Upper lobe of right lung (tissue), 1 donor: ENCODE data around the gene ANO2. TPM values are rescaled to one million over a fixed set of nuclear protein-coding genes. Genes with fewer than 3 reads are reported as not detected.
"Not testable (repeated sequence)": the region's sequence is repeated elsewhere in the genome, so short reads cannot be mapped to it uniquely, and the experiment has no call there.

Source experiments
- ATAC-seq: fragments of 200-7000 bp; cut with Tn5 transposase; one replicate; pipeline ENCODE4 v1.9.1; 2020; ENCODE audit warnings: mild to moderate bottlenecking, moderate library complexity
- DNase-seq: peaks from one replicate; pipeline ENCODE4 v3.0.0-alpha.2; 2020
- H3K27ac ChIP-seq: fragments of 200-600 bp; one replicate; pipeline ENCODE4 v1.8.0; 2022
- H3K27me3 ChIP-seq: fragments of 200-600 bp; one replicate; pipeline ENCODE4 v1.8.0; 2022; ENCODE audit warnings: mild to moderate bottlenecking
- H3K36me3 ChIP-seq: fragments of 200-600 bp; one replicate; pipeline ENCODE4 v1.8.0; 2022
- H3K4me1 ChIP-seq: fragments of 200-600 bp; one replicate; pipeline ENCODE4 v1.8.0; 2022
- H3K4me3 ChIP-seq: fragments of 200-600 bp; one replicate; pipeline ENCODE4 v1.8.0; 2022; ENCODE audit warnings: mild to moderate bottlenecking
- H3K9me3 ChIP-seq: fragments of 200-600 bp; one replicate; pipeline ENCODE4 v1.8.0; 2022
- intact Hi-C: fragments of 100-400 bp; cut with DNase I; formaldehyde crosslinking; loops from one replicate; pipeline ENCODE4 v1.11.0; 2022
- total RNA-seq: library from RNA; stranded (reverse); fragmentation: NEBNext Ultra II Directional; extraction: Animal tissue kit (Norgen Biotek cat#: 25700); gene quantifications from one replicate; pipeline ENCODE4 v1.2.1, GENCODE V29; 2021
- TF ChIP-seq, protein P1 (sequence below): fragments of 200-600 bp; IDR thresholded peaks from one replicate; pipeline ENCODE4 v1.8.0; 2022; ENCODE audit warnings: antibody characterized with exemption
- donor health status: DM: no; HTN: yes; CAD: no; lungs with severe emphysema.

The ANO2 gene
- total RNA-seq, 1 donor from 2014 or later, result 36.8 TPM

DNA sequence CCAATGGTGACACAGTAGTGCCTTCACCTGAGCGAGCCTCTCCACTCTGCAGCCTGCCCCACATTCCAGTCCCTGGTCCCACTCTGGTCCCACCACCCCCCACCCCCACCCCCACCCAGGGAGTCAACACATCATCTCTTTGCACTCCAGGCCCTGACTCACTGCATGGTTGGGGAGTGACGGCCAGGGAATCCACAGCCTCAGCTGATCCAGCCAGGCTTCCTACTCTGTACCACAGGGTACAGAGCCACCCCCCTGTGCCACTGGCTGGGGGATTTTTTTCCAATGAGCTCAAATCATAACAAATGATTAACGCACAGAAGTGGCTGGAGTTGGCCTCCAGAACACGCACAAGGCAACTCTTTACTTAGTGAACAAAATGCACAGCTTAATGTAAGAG, 279.4 kb downstream of the ANO2 start:
- ATAC-seq (no peak), DNase-seq (no peak)
- Histone ChIP-seq H3K27ac (no peak overlapping the region), H3K9me3 (no peaks in the 10 kb centered on the region), H3K4me3 (no peak overlapping the region), H3K4me1 (no peaks in the 10 kb centered on the region), H3K36me3 (no peaks in the 10 kb centered on the region), H3K27me3 (no peaks in the 10 kb centered on the region)
- intact Hi-C loops, result no loop called here
- TF ChIP-seq, protein P1, sequence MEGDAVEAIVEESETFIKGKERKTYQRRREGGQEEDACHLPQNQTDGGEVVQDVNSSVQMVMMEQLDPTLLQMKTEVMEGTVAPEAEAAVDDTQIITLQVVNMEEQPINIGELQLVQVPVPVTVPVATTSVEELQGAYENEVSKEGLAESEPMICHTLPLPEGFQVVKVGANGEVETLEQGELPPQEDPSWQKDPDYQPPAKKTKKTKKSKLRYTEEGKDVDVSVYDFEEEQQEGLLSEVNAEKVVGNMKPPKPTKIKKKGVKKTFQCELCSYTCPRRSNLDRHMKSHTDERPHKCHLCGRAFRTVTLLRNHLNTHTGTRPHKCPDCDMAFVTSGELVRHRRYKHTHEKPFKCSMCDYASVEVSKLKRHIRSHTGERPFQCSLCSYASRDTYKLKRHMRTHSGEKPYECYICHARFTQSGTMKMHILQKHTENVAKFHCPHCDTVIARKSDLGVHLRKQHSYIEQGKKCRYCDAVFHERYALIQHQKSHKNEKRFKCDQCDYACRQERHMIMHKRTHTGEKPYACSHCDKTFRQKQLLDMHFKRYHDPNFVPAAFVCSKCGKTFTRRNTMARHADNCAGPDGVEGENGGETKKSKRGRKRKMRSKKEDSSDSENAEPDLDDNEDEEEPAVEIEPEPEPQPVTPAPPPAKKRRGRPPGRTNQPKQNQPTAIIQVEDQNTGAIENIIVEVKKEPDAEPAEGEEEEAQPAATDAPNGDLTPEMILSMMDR, result no peak

DNA sequence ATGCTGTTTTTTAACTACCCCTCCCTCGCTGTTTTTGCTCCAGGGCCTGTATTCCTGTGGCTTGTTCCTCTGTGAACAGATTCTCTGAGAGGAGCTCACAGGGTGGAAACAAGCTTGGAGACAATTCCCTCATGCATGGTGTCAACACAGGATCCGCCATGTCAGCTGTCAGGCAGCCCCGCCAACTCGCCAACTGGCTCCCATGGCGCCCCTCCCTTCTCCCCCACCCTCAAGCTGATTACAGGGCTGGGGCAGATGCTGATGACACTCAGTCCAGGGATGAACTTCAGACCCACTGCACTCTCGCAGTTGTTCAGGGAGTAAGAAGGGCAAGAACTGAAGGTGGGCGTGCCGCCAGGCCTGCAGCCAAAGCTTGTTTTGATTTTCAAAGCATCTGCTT, 283.2 kb downstream of the ANO2 start:
- intact Hi-C loops, result no loop called here
- no peaks in the 10 kb centered on the region for H3K4me1 ChIP-seq
- DNase-seq, result no peak
- no peak overlapping the region for H3K4me3 ChIP-seq
- H3K27me3 ChIP-seq, result no peaks in the 10 kb centered on the region
- H3K9me3 ChIP-seq, result no peaks in the 10 kb centered on the region
- no peak for ATAC-seq
- TF ChIP-seq, protein P1, result no peak
- H3K27ac ChIP-seq, result no peak overlapping the region
- no peaks in the 10 kb centered on the region for H3K36me3 ChIP-seq

DNA sequence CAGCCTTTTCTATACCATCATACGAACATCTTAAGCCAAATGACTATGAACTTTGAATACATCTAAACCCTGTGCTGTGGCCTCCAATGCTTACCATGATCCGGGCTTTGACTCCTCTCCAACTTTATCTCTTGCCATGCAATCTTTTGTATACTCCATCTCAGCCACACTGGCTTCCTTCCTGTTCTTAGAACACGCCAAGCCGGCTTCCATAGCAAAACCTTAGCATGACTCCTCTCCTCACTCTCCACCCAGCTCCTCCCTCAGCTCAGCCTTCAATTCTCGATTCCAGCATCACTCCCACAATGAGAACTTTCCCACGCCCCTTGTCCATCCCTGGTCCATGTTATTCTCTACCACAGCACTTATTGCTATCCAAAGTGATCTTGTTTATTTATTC, 284.8 kb downstream of the ANO2 start:
- Histone ChIP-seq H3K4me3 (no peak overlapping the region), H3K9me3 (no peaks in the 10 kb centered on the region), H3K27me3 (no peaks in the 10 kb centered on the region), H3K4me1 (no peaks in the 10 kb centered on the region), H3K36me3 (no peaks in the 10 kb centered on the region), H3K27ac (no peak overlapping the region)
- TF ChIP-seq, protein P1, result no peak
- ATAC-seq, result no peak
- DNase-seq, result no peak
- intact Hi-C loops, result no loop called here

DNA sequence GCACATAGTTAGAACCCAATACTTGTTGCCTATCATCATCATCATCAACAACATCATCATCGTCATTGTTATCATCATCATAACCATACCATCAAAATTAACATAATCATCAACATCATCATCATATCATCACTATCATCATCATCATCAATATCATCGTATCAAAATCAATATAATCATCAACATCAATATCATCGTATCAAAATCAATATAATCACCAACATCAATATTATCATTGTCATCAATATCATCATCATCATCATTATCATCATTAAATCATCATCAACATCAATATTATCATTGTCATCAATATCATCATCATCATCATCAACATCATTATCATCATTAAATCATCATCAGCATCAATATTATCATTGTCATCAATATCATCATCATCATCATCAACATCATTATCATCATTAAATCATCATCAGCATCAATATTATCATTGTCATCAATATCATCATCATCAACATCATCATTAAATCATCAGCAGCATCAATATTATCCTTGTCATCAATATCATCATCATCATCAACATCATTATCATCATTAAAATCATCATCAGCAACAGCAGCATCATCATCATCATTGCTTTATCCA, 286.6 kb downstream of the ANO2 start:
- H3K27me3 ChIP-seq, H3K9me3 ChIP-seq, H3K36me3 ChIP-seq, intact Hi-C loops, H3K4me3 ChIP-seq, ATAC-seq, H3K4me1 ChIP-seq, H3K27ac ChIP-seq, DNase-seq: not testable (repeated sequence)

DNA sequence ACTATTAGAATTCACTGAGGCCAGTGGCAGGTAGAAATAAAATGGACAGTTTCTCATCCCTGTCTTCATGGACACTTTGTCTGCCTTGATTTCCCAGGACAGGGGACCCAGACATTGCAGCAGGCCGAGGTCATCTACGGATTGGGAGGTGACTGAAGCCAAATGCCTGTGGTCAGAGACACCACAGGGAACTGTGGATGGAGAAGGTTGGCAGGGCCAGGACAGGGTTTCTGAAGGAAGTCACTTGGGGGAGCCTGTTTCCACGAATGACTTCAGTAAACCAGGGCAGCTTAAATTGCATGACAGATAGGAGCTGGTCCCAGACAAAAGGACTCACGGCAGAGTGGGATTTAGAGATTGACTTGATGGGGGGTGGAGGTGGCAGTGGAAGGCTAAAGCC, 288.2 kb downstream of the ANO2 start:
- H3K9me3 ChIP-seq, result no peaks in the 10 kb centered on the region
- no peak for ATAC-seq
- H3K27me3 ChIP-seq, result peaks cover 7% of the 10 kb centered on the region
- no peak for DNase-seq
- TF ChIP-seq, protein P1, result no peak
- H3K27ac ChIP-seq, result no peak overlapping the region
- no peaks in the 10 kb centered on the region for H3K4me1 ChIP-seq
- intact Hi-C loops, result no loop called here
- no peak overlapping the region for H3K4me3 ChIP-seq
- no peaks in the 10 kb centered on the region for H3K36me3 ChIP-seq

DNA sequence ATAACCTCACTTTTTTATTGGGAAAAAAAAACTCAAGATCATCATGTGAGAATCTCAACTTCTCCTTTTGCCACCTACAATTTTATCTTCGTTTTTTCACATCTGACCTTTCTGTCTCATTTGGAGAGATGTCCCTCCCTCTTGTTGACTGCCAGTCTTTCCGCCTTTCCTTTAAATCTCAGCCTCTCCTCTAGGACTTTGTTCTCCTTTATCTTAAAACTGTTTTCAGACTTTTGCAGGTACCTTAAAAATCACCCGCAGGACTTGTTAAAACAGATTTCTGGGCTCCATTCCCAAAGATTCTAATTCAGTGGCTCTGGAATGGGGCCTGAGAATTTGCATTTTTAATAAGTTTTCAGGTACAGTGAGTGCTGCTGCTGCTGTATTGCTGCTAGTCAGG, 289.9 kb downstream of the ANO2 start:
- no peak for ATAC-seq
- Histone ChIP-seq H3K4me3 (no peak overlapping the region), H3K27ac (no peak overlapping the region), H3K9me3 (no peaks in the 10 kb centered on the region), H3K36me3 (no peaks in the 10 kb centered on the region), H3K4me1 (peaks cover 3% of the 10 kb centered on the region), H3K27me3 (peaks cover 7% of the 10 kb centered on the region)
- DNase-seq, result no peak
- TF ChIP-seq, protein P1, result no peak
- intact Hi-C loops, result no loop called here
